Kidney (tissue), 14 donors: ENCODE results near the gene NCAM2. TPM values are rescaled to one million over a fixed set of nuclear protein-coding genes. Genes with fewer than 3 reads are reported as not detected.

Experiments used
- DNase-seq, 5 donors: peaks; one replicate each; pipeline ENCODE4 v3.0.0-alpha.2; 2013 to 2020
- FAIRE-seq: peaks from 2 replicates; lab custom pipeline; 2012; peaks lifted over from hg19 to GRCh38; lab: Jason Lieb, UNC
- H3K27ac ChIP-seq, 2 donors: one replicate each; pipeline ENCODE4 v1.7.0; 2013; ENCODE audit warnings: low read depth in 2 of 2, low read length in 2 of 2, inconsistent platforms in 1 of 2
- H3K27me3 ChIP-seq: one replicate; pipeline ENCODE4 v1.7.1; 2013; ENCODE audit warnings: low read length, inconsistent platforms; ENCODE audit not compliant: control insufficient read depth, insufficient read depth
- H3K36me3 ChIP-seq, 3 donors: one replicate each; pipeline versions ENCODE4 v1.7.0 to v1.7.1; 2013; ENCODE audit warnings: low read length in 3 of 3, control low read depth in 1 of 3, inconsistent platforms in 1 of 3; ENCODE audit not compliant: insufficient read depth in 3 of 3, control insufficient read depth in 2 of 3
- H3K4me1 ChIP-seq, 3 donors: one replicate each; pipeline versions ENCODE4 v1.7.0 to v1.7.1; 2013; ENCODE audit warnings: low read length in 3 of 3, inconsistent platforms in 1 of 3, low read depth in 1 of 3; ENCODE audit not compliant: control insufficient read depth in 2 of 3, insufficient read depth in 2 of 3
- H3K4me3 ChIP-seq, 3 donors: one replicate each; pipeline versions ENCODE4 v1.7.0 to v1.8.1; 2013; ENCODE audit warnings: low read length in 3 of 3, control low read depth in 1 of 3, inconsistent platforms in 1 of 3
- H3K9ac ChIP-seq, 3 donors: one replicate each; pipeline versions ENCODE4 v1.7.0 to v1.7.1; 2013; ENCODE audit warnings: low read length in 3 of 3, control low read depth in 1 of 3, inconsistent platforms in 1 of 3
- H3K9me3 ChIP-seq, 3 donors: one replicate each; pipeline versions ENCODE4 v1.7.0 to v1.7.1; 2013; ENCODE audit warnings: low read length in 3 of 3, control low read depth in 1 of 3, inconsistent platforms in 1 of 3; ENCODE audit not compliant: control insufficient read depth in 2 of 3, insufficient read depth in 1 of 3
- CTCF ChIP-seq: IDR thresholded peaks from 3 replicates; pipeline ENCODE4 v1.5.1; 2012; ENCODE audit warnings: mild to moderate bottlenecking, moderate library complexity, borderline replicate concordance; ENCODE audit not compliant: insufficient read depth; ENCODE audit errors: extremely low read depth
- intact Hi-C: fragments of 100-400 bp; cut with DNase I; formaldehyde crosslinking; loops from one replicate; pipeline ENCODE4 v1.11.1; 2022
- polyA plus RNA-seq: library from polyadenylated mRNA; stranded (reverse); fragments of 350-450 nt; fragmentation: Illumina TruSeq; extraction: RNeasy Lipid Tissue Mini Kit (QIAGEN cat#74804); gene quantifications from one replicate; pipeline ENCODE4 v1.2.3, GENCODE V29; 2014; ENCODE audit warnings: low read depth, low replicate concordance; ENCODE audit not compliant: insufficient read depth
- total RNA-seq: library from RNA; stranded (reverse); fragmentation: NEBNext Ultra II Directional; extraction: Animal tissue kit (Norgen Biotek cat#: 25700); gene quantifications from one replicate; pipeline ENCODE4 v1.2.1, GENCODE V29; 2021
- donor health status: control.
- donor health status: control.
- donor health status: control.
- donor health status: control.
- donor health status: control.
- donor health status: DM: yes; HTN: yes; CAD: no.
- donor health status: Normal renal cell carcinoma (clear cell type).

The NCAM2 gene
- total and polyA plus RNA-seq, 2 donors from 2014 or later, result 0.13 to 0.82 TPM

DNA sequence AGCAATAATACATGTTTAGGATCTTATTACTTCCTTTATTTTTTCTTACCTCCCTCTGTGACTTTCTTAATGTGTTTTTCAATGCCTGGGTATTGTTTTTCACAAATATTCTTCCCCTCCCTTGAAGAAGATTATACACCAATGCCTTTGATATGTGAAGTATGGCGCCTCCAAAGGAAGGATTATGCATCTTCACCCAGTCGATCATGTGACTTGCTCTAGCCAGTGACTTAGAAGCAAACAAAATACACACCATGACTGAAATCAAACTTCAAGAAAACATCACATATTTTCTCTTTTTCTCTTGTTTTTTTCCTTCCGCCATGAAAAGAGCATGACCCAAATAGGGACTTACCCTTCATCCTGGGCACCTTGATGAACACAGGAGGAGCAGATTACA is 297.1 kb downstream of the NCAM2 start:
- DNase-seq, result no peak
- intact Hi-C loops, result no loop called here

GRCh38 chr21:21297211-21297610 is 299.0 kb downstream of the NCAM2 start:
- Histone ChIP-seq H3K4me3 (no peak overlapping the region), H3K9me3 (no peaks in the 10 kb centered on the region), H3K9ac (no peak overlapping the region), H3K4me1 (no peaks in the 10 kb centered on the region), H3K27ac (no peak overlapping the region), H3K36me3 (no peaks in the 10 kb centered on the region), H3K27me3 (no peaks in the 10 kb centered on the region)
- FAIRE-seq (no peak), DNase-seq (no peak)
- TF ChIP-seq CTCF, result no peak
- intact Hi-C loops, result no loop called here

More for the DNA sequence above, 297.1 kb downstream of the NCAM2 start:
- no peak overlapping the region for H3K4me3 ChIP-seq
- H3K27me3 ChIP-seq, result no peaks in the 10 kb centered on the region
- no peaks in the 10 kb centered on the region for H3K9me3 ChIP-seq
- no peaks in the 10 kb centered on the region for H3K4me1 ChIP-seq
- no peak for FAIRE-seq
- H3K27ac ChIP-seq, result no peak overlapping the region
- no peak overlapping the region for H3K9ac ChIP-seq
- no peaks in the 10 kb centered on the region for H3K36me3 ChIP-seq
- TF ChIP-seq CTCF, result no peak

GRCh38 chr21:21301013-21301412 is 302.8 kb downstream of the NCAM2 start:
- H3K27ac ChIP-seq, result no peak overlapping the region
- no peaks in the 10 kb centered on the region for H3K36me3 ChIP-seq
- intact Hi-C loops, result no loop called here
- FAIRE-seq (no peak), DNase-seq (no peak)
- H3K4me3 ChIP-seq, result no peak overlapping the region
- H3K9me3 ChIP-seq, result no peaks in the 10 kb centered on the region
- no peak for TF ChIP-seq CTCF
- H3K9ac ChIP-seq, result no peak overlapping the region
- H3K27me3 ChIP-seq, result no peaks in the 10 kb centered on the region
- no peaks in the 10 kb centered on the region for H3K4me1 ChIP-seq

- intact Hi-C loops, result no loop called here
- Histone ChIP-seq H3K9ac (no peak overlapping the region), H3K36me3 (no peaks in the 10 kb centered on the region), H3K27me3 (no peaks in the 10 kb centered on the region), H3K4me1 (no peaks in the 10 kb centered on the region), H3K9me3 (no peaks in the 10 kb centered on the region), H3K4me3 (no peak overlapping the region), H3K27ac (no peak overlapping the region)
- DNase-seq (no peak), FAIRE-seq (no peak)
- no peak for TF ChIP-seq CTCF
Measured at GRCh38 chr21:21309510-21309909, 311.3 kb downstream of the NCAM2 start.
